Keratinocyte (primary cell): ENCODE results near the gene RARS2. TPM values are rescaled to one million over a fixed set of nuclear protein-coding genes. Genes with fewer than 3 reads are reported as not detected.

ENCODE experiments used
- DNase-seq: peaks from one replicate; pipeline ENCODE4 v3.0.0-alpha.2; 2011; ENCODE audit warnings: low read depth, missing footprints, low spot score
- FAIRE-seq: peaks from 2 replicates; lab custom pipeline; 2011; peaks lifted over from hg19 to GRCh38; lab: Jason Lieb, UNC
- H2AFZ ChIP-seq: 2 replicates; pipeline ENCODE4 v1.6.0; 2012; ENCODE audit warnings: low read length, control low read depth, inconsistent platforms; ENCODE audit not compliant: control insufficient read depth
- H3K27ac ChIP-seq: 2 replicates; pipeline ENCODE4 v1.5.1; 2011; ENCODE audit warnings: low read length; ENCODE audit not compliant: control insufficient read depth, insufficient read depth
- H3K27me3 ChIP-seq: 3 replicates; pipeline ENCODE4 v1.6.0; 2011; ENCODE audit warnings: low read length; ENCODE audit not compliant: control insufficient read depth, insufficient read depth; ENCODE audit errors: extremely low read depth
- H3K36me3 ChIP-seq, 2 experiments: 2 replicates in 1 of 2; 3 replicates in 1 of 2; pipeline ENCODE4 v1.5.1; 2011; ENCODE audit warnings: low read length in 2 of 2, mild to moderate bottlenecking in 1 of 2; ENCODE audit not compliant: control insufficient read depth in 2 of 2, insufficient read depth in 2 of 2; ENCODE audit errors: extremely low read depth in 1 of 2
- H3K4me1 ChIP-seq: 3 replicates; pipeline ENCODE4 v1.5.1; 2011; ENCODE audit warnings: low read length; ENCODE audit not compliant: control insufficient read depth, insufficient read depth; ENCODE audit errors: extremely low read depth
- H3K4me2 ChIP-seq: 3 replicates; pipeline ENCODE4 v1.6.0; 2011; ENCODE audit warnings: low read depth, low read length; ENCODE audit not compliant: control insufficient read depth, insufficient read depth; ENCODE audit errors: extremely low read depth
- H3K4me3 ChIP-seq, 3 experiments: fragments of 200-600 bp in 1 of 3; sonication (generic) in 1 of 3; 2 replicates in 2 of 3; 3 replicates in 1 of 3; pipeline ENCODE4 v1.5.1; 2011 to 2016; ENCODE audit warnings: low read length in 3 of 3, mild to moderate bottlenecking in 3 of 3, control low read depth in 2 of 3, inconsistent platforms in 1 of 3, low read depth in 1 of 3, mixed read lengths in 1 of 3, mixed run types in 1 of 3, moderate library complexity in 1 of 3; ENCODE audit not compliant: control insufficient read depth in 2 of 3, insufficient read depth in 2 of 3; ENCODE audit errors: extremely low read depth in 1 of 3
- H3K79me2 ChIP-seq: 2 replicates; pipeline ENCODE4 v1.6.0; 2012; ENCODE audit warnings: low read length; ENCODE audit not compliant: control insufficient read depth, insufficient read depth
- H3K9ac ChIP-seq: 3 replicates; pipeline ENCODE4 v1.6.0; 2011; ENCODE audit warnings: low read length; ENCODE audit not compliant: control insufficient read depth, insufficient read depth; ENCODE audit errors: extremely low read depth
- H3K9me1 ChIP-seq: 3 replicates; pipeline ENCODE4 v1.6.0; 2011; ENCODE audit warnings: low read length; ENCODE audit not compliant: control insufficient read depth, insufficient read depth; ENCODE audit errors: extremely low read depth
- H3K9me3 ChIP-seq: 2 replicates; pipeline ENCODE4 v1.5.1; 2012; ENCODE audit warnings: low read depth, low read length; ENCODE audit not compliant: control insufficient read depth
- H4K20me1 ChIP-seq: 3 replicates; pipeline ENCODE4 v1.6.0; 2011; ENCODE audit warnings: low read length; ENCODE audit not compliant: control insufficient read depth, insufficient read depth; ENCODE audit errors: extremely low read depth
- CTCF ChIP-seq, 3 experiments: IDR thresholded peaks in 1 of 3; conservative IDR thresholded peaks in 1 of 3; optimal IDR thresholded peaks in 1 of 3; 2 replicates in 2 of 3; 3 replicates in 1 of 3; pipeline versions ENCODE3 to v1.5.1; 2011; ENCODE audit warnings: low read length in 3 of 3, mild to moderate bottlenecking in 3 of 3, moderate library complexity in 2 of 3, control low read depth in 1 of 3, inconsistent platforms in 1 of 3; ENCODE audit not compliant: insufficient read depth in 2 of 3; ENCODE audit errors: extremely low read depth in 1 of 3
- EZH2 ChIP-seq: IDR thresholded peaks from one replicate; pipeline ENCODE4 v1.6.1; 2012; ENCODE audit warnings: inconsistent platforms, mild to moderate bottlenecking, low read length, moderate library complexity
- dilution Hi-C: fragments of 300-500 bp; cut with MboI; formaldehyde crosslinking; loops from one replicate; pipeline ENCODE4 v1.7.0; 2020; ENCODE audit warnings: low sequenced_read_pairs; ENCODE audit not compliant: extremely low pct_ligation_motif_present
- polyA plus RNA-seq, 5 experiments: library from polyadenylated mRNA; depleted of rRNA in 3 of 5; stranded (reverse) in 3 of 5; stranded (forward) in 1 of 5; unstranded in 1 of 5; fragments of >200 nt; gene quantifications; 1 replicate in 1 of 5; 2 replicates in 3 of 5; 3 replicates in 1 of 5; pipeline versions ENCODE4 v1.2.1 to v1.2.3, GENCODE V29; 2011 to 2012; ENCODE audit warnings: missing spikeins in 2 of 5, low read depth in 1 of 5, low replicate concordance in 1 of 5
- small RNA-seq, 3 experiments: library from RNA; depleted of rRNA; stranded (forward); fragments of <200 nt; gene quantifications; one replicate each; pipeline ENCODE3, GENCODE V24; 2012; ENCODE audit warnings: low read depth in 3 of 3, low replicate concordance in 1 of 3; ENCODE audit not compliant: insufficient read length in 3 of 3

RARS2 gene
- polyA plus RNA-seq, 1 donor (not counting 4 experiments of a cell fraction or from before 2014, with no cell fraction given) = 20.3 TPM

GRCh38 chr6:87465051-87465450, 124.7 kb downstream of the RARS2 start:
- Histone ChIP-seq H3K4me2 (no peak overlapping the region), H4K20me1 (no peaks in the 10 kb centered on the region), H3K4me3 (no peak overlapping the region), H3K36me3 (no peaks in the 10 kb centered on the region), H3K27ac (no peak overlapping the region), H3K79me2 (no peaks in the 10 kb centered on the region), H3K9me1 (no peaks in the 10 kb centered on the region), H3K27me3 (no peaks in the 10 kb centered on the region), H3K9ac (no peak overlapping the region), H3K4me1 (no peaks in the 10 kb centered on the region), H2AFZ (no peak overlapping the region), H3K9me3 (no peaks in the 10 kb centered on the region)
- TF ChIP-seq EZH2 (no peak), CTCF (optimal IDR thresholded peaks at IDR 0.05 in 1 of 3, IDR thresholded peaks at IDR 0.05 in 1 of 3, conservative IDR thresholded peaks at IDR 0.05 in 1 of 3; ENCODE audit: extremely low read depth in 1 of 3, insufficient read depth in 2 of 3, low read length in 3 of 3) (no peak)
- dilution Hi-C loops = no loop called here
- DNase-seq = no peak
- no peak for FAIRE-seq

Small RNA genes within 50 kb of the gene (small RNA-seq; reads per million reads assigned to genes)
- gene RNU6-444P = 0 reads per million in 3 experiments

Other genes starting within 250 kb of the RARS2 start
- 0.19 to 0.83 TPM (median 0.53 TPM) in 3 replicates for gene C6orf163, start 245.2 kb downstream of the RARS2 start, polyA plus RNA-seq
- 0.18 to 0.63 TPM (median 0.44 TPM) in 3 replicates for gene CFAP206, start 182.0 kb downstream of the RARS2 start, polyA plus RNA-seq
- 7.6 to 25.1 TPM (median 24.0 TPM) in 3 replicates for gene SLC35A1, start 117.0 kb downstream of the RARS2 start, polyA plus RNA-seq
- gene ORC3, start 148 bp upstream of the RARS2 start, polyA plus RNA-seq = 23.1 to 37.4 TPM (median 23.7 TPM) in 3 replicates
- gene AKIRIN2, start 112.2 kb upstream of the RARS2 start, polyA plus RNA-seq = 12.8 to 25.0 TPM (median 24.6 TPM) in 3 replicates